HG03045 (cell line): ENCODE results near the gene PSPN.

Experiments used
- ATAC-seq: cut with Tn5 transposase; IDR thresholded peaks from one replicate; pipeline ENCODE4 v1.9.1; 2021; ENCODE audit warnings: mild to moderate bottlenecking, moderate library complexity; ENCODE audit not compliant: unreplicated experiment

Gene PSPN, protein sequence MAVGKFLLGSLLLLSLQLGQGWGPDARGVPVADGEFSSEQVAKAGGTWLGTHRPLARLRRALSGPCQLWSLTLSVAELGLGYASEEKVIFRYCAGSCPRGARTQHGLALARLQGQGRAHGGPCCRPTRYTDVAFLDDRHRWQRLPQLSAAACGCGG

DNA sequence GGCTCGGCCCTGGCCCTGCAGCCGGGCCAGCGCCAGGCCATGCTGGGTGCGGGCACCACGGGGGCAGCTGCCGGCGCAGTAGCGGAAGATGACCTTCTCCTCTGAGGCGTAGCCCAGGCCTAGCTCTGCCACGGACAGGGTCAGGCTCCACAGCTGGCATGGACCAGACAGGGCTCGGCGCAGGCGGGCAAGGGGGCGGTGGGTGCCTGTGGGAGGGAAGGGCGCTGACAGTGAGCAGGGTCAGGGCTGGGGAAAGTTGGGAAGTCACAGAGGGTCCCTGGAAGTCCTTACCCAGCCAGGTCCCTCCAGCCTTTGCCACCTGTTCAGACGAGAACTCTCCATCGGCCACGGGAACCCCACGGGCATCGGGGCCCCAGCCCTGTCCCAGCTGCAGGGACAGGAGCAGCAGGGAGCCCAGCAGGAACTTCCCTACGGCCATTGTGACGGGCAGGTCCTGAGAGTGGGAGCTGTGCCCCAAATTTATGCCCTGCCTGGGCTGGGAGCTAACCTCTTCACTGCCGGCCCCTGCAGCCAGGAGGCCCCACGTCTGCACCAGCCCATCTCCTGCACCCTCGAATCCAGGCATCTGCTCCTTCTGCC is at the start of gene PSPN:
Gene PSPN, minus strand, starts transcription at position 523 of the 600 bp plus-strand sequence. Its CDS starts 84 bp downstream, at position 439.
- ATAC-seq, result no peak

DNA sequence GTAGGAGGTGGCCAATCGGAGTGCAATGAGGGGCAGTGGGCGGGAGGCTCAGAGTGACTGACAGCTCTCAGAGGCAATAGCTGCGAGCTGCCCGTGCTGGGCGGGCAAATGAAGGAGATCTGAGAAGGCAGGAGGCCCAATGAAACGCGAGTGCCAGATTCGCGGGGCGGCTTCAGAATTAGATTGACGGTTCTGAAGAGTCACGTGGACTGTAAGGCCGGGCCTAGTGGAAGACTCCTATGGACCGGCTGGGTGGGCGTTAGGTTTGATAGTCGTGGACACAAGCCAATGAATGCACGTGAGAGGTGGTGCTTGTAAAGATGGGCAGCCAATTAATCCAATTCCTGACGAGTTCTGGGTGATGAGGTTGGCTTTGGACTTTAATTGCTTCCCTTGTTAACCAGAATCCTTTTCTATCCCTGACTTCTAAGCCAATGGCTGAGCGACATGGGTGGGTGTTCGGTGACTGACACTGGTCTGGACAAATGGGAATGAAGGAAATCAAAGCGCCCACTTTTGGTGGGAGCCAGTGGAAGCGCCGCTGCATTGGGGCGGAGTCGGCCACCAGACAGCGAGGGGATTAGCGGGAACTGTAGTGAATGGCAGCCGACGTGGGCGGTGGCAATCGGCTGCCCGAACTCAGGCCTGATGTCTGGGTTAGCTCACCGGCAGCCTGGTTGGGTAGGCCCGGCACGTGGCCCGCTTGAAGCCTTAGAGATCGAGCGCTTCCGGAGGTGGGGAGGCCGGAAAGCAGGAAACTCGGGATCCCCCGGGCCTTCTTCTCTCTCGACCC is 49.4 kb upstream of the PSPN start:
- peak; percentile 85 for ATAC-seq

DNA sequence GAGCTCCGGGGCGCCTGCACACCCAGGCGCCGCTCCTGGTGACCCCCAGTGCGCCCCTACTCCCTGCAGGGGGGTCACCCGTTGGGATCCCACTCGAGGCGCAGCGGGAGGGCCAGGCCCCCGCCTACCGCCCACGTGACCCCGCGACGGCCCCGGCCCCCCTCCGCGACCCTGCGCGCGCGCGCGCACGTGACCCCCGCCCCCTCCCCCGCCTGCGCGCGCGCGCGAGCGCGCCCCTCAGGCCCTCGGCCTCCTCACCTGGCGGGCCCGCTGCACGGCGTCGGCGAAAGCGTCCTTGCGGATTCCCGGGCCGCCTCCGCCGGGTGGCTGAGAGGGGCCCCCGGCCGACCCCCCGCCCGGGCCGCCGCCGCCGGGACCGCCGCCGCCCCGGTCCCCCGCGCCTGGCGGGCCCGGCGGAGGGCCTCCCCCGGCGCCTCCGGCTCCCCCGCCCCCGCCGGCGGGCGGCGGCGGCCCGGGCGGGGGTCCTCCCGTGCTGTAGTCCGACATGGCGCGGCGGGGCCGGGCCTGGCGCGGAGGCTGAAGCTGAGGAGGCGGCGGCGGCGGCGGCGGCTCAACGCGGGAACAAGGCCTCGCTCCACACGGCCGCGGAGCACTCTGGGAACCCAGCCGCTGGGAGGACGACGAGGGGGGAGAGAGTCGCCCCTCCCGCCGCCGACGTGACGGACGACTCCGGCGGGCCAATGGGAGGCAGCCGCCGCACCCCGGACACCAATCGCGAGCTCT is 48.6 kb upstream of the PSPN start, which contains the start of gene KHSRP:
Gene KHSRP, minus strand, starts transcription at position 617 of the 744 bp plus-strand sequence. Its CDS starts 110 bp downstream, at position 507.
- no peak for ATAC-seq

DNA sequence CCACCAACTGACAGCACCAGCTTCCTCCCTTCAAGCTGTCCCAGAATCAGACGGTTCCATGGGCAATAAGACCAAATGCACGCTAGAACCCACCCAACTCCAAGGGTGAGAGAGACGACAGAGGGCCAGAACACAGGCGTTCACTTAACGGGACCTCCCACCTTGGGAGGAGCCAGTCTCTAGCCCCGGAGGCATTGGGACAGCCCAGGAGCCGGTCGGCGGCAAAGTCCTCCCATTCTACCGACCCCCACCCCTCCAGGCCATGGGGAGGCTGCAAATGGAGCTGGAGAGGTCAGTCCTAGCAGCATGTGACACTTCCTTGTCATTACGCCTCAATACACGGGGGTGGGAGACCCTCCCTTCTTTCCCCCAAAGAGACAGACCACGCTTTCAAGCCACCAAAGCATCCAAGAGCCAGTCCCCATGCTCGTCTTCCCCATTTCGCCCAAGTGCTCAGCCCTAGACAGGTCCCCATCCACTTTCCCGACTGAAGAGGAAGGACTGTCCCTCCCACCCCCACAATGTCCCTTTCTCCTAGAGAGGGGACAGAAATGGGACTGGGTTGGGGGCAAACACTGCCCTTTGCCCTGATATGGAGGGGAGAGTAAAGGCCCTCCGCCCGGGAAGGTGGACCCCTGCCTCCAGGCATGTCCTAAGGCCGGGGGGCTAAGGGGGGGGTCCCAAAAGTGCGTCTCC is 47.9 kb upstream of the PSPN start:
- ATAC-seq, result no peak

DNA sequence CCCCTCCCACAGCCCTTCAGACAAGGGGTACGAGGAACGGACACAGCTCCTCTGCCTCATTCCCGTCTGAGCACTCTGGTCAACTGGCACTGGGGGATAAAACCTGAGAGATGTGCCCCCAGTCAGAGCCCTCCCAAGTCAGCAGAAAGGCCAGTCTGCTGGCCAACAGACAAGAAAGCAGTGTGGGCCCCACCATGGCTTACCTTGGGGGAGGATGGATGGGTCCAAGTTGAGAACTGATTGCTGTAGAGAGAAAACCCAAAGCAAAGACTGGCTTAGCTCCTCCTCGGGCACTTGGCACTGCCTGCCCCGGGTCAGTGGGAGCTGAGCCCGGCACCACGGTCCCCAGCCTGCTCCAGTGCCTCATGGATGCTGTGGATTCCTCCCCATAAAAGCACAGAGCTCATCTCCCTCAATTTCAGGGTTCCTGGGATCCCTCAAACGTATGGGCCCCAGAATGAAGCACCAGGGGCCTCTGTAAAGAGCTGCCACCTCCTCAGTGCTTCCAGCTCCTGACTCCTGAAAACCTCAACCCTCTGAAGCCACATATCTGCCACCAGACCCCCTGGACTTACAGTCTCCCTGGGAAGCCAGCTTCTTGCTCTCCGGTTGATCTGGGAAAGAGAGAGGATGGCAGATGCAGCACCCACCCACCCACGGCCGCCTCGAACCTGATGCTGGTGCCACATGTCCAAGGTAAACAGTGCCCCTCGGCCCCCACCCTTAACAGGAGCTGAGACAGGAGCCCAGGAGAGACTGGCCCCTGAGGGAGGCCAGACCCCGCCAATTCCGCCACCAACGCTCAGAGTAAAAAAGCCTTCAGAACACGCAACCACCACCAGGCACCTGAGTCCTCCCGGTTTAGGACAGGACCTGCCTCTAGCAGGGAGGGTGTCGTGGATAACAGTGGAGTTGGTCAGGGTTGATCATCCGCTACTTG is 45.6 kb upstream of the PSPN start:
- no peak for ATAC-seq

DNA sequence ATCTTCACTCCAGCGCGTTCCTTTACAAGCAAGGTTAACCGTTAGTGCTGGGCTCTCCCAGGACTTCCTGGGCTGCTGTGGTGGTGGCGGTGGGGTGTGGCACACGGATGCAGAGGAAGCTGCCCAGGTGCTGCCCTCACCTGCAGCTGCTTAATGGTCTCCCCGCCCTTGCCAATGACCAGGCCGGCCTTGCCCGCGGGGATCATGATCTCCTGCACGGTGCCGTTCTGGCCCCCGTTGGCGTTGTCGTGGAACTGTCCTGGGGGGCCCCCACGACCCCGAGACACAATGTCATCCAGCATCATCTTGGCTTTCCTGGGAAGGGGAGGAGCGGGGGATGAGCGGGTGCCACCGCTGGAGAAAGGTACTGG is 42.8 kb upstream of the PSPN start:
- no peak for ATAC-seq

DNA sequence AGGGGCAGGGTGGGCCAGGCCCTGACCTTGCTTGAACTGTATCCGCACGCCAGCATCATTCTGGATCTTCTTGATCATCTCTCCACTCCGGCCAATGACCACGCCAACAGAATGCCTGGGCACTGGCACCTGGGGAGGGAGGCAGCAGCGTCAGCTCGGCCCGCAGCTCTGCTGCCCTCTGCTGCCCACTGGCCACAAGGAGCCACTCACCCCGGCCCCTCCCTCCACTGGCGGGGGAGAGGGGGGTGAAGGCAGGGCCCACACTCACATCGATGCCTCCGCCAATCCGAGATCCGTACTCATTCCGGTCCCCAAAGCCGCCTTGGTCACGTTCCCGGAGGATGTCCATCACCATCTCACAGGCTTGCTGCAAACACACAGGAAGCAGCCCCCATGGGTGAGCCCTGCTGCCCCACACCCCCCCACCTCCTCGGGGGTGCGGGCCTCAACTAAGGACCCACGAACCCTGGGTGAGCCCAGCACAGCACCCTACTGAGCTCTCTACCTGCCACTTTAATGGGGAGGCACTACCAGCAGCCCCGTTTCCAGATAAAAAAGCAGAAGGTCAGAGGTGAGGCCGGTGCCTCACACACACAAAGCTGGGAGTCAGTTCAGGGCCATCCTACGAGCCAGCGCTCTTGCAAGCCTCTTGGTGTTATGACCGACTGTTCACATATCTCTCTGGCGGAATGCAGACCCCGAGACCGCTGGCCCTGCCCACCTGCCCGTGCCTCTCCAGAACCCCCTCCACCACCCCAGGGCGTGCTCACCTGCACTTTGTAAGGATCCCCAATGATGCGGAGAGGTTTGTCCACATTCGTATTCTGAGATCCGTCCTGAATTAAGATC is 42.2 kb upstream of the PSPN start:
- no peak for ATAC-seq

DNA sequence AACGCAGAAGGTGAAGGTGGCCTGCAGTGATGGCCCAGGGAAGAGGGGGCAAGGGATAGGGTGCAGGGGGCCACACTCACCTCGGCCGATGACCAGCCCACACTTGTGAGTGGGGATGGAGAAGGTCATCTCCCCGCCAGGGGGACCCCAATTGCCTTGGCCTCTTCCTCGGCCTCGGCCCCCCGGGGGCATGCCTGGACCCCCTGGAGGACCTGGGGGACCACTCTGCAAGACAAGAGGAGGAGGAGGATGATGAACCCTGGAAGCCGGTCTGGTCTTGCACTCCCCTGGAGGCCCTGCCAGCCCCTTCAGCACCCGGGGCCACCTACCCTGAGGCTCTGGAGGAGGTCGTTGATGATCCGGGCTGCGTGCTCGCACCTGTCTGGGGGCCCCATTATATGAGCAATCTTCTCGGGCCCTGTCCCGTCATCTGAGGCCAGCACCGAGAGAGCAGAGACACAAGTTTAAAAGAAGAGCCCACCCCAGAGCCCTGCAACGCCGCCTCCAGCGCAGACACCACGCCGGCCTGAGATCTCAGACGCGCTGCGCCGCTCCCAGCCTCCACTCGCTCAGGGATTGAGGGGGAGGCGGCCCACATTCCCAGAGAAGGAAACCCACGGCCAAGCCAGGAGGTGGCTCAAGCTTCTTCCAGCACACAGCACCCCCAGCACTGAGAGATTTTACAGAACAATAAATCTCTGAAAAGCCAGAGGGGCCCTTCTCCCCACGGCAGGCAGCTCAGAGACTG is 41.1 kb upstream of the PSPN start:
- ATAC-seq, result no peak

DNA sequence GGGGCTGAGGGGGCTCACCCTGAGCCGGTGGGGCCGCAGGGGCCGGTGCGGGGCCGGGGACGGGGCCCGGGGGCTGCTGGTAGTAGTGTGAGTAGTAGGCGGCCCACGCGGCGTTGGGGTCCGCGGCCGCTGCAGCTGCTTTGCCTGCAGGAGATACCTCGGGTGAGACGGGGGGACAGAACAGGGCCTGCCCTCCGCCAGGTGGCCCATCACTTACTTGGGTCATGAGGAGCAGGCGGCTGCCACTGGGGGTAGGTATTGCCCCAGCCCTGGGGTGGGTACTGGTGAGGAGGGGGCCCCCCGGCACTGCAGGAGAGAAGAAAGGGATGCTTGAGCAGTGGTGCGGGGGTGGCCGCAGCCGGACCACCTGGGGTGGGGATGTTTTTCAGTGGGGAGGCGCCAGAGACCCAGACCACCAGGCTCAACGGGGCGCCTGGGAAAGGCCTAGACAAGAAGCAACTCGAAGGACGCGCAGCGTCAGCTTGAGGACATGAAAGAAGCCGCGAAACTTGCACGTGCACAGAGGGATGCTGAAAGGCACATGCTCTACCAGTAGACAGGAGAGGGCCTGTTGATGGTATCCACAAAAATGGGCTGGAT is 40.0 kb upstream of the PSPN start:
- no peak for ATAC-seq

DNA sequence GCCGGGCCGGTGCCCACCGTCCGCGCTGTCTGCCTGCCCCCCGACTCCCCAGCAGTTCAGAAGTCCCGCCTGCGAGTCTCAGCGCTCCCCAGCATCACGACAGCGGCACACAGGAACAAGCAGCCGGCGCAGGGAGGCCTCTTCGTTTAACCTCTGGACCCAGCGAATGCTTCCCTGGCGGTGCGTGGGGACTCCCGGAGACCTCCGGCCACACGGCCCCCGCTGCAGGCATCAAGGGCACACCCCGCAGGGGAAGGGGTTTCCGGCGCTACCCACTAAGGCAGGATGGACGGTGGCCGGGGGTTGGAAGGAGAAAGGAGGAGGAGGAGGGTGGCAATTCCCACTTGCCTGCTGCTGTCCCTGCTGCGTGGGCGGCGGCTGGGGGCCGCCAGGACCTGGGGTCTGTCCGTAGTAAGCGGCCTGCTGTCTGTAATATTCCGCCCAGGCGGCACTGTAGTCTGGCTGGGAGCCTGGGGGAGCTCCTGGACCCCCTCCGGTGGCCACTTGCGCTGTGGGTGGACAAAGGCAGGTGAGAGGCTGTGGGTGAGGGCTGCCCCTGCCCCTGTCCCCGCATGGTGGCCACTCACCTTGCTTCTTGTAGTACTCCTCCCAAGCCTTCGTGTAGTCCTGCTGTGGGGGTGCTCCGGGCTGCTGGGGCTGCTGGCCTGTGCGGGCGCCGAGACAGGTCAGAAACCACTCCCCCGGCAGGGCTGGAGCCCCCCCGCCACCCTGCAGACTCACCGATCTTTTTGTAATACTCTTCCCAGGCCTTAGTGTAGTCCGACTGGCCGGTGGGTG is 39.3 kb upstream of the PSPN start:
- no peak for ATAC-seq

DNA sequence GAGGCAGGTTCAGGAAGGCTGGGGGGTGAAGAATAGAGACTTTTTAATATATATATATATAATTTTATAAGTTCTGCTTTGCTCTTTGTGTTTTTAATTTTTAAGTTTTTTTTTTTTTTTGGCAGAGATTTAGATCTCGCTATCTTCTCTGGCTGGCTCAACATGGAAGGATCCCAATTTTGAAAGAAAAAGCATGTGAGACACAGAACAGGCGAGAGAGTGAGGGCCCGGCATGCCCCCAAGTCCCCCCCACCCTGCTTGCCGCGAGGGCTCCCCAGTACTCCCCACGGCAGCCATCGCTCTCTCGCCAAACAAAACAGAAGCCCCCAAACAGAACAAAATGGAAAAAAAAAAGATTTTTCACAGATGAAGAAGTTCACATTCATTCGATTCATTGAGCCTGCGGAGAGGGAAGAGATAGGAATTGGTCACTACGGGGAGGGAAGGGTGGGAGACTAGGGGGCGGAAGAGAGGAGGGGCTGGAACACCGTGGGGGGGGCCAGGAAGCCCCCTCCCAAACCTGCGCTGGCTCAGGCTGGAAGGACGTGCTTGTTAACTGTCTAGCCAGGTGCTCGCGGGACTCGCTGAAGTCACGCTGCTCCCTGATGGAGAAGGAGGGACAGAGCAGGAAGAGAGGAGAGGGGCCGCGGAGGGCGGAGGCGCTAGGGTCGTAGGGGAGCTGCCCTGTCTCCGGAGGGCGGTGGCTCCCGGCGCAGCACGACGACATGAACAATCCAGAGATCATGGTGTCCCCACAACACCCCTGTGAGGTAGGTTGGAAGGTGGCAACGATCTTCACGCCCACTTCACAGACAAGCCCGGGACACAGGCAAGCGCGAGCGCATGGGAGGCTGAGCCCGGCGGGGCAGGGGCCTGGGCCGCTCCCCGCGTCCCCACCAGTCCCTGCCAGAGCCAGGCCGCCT is 38.2 kb upstream of the PSPN start:
- no peak for ATAC-seq

DNA sequence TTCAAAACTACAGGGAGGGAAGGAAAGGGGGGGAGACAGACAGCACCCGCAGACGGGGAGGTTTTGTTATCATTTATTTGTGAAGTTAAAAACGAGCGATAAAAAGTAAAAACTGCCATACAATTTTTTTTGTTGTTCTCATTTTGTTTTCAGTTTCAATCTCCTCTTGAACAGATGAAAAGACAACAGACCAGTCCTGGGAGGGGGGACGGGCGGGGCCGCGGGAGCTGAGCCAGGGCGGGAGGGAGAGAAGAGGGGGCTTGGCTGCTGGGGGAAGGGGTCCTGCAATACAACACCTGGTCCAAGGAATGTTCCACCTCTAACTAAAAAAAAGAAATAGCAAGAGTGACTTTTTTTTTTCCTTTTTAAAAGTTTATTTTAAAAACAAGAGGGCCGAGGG is 37.6 kb upstream of the PSPN start:
- ATAC-seq, result no peak

DNA sequence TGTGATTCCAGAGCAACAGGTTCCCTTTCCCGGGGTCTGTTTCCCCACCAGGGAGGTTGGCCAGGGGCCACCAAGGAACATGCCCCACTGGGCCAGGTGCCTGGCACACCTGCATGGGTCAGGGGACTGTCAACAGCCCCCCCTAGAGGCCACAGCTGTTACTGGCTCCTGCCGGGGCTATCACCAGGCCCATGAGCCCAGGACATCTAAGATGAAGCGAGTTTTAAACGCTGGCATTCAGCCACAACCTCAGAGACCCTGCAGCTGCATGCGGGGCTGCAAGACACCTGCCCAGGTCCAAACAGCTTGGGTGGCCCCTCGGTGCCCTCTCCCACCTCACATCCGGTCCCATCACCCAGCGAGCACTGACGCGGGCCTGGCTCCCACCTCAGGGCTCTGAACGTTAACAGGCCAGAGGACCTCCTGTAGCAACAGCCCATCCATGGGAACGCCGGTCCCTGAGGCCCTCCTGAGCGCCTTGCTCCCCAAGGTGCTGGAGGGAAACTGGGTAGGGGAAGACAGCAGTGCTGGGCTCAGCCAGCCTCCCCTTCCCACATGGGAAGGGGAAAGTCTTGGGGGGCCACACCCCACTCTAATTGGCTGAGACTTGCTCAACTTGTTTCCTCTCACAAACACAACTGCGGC is 36.8 kb upstream of the PSPN start:
- ATAC-seq, result no peak

DNA sequence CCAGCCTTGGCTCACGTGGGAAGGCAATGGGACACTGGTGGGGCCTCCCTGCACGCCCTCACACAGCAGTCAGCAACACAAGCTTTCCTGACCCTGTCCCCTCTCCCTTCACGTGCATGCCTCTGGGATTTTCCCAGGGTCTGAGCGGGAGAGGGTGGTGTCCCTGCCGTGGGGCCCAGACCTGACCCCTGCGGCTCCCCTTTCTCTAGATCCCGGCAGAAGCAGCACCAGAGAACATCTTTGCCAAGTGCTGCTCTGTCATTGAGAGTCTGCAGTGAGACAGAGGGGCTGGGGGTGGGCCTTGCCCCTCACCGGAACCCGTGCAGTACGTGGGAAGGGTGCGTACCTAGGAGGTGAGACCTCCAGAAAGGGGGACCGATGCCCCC is 36.3 kb upstream of the PSPN start:
- ATAC-seq, result no peak

DNA sequence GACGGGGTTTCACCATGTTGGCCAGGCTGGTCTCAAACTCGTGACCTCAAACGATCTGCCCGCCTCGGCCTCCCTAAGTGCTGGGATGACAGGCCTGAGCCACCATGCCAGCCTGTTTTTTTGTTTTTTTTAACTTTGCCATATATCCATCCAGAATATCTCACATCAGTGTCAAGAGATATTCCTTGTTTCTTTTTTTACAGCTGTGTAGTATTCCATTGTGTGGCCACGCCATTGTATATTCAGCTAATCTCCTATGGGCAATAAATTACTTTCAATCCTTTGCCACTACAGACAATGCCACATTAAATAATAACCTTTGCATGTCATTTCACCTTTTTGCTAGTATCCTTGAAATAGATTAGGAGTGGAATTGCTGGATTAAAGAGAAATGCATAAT is 33.6 kb upstream of the PSPN start:
- no peak for ATAC-seq
